B cell (primary cell): ENCODE data around the gene XYLB. TPM values are rescaled to one million over a fixed set of nuclear protein-coding genes. Genes with fewer than 3 reads are reported as not detected.
"Not testable (repeated sequence)": the region's sequence is repeated elsewhere in the genome, so short reads cannot be mapped to it uniquely, and the experiment has no call there.

Experiments
- ATAC-seq: fragments of 200-7000 bp; cut with Tn5 transposase; one replicate; pipeline ENCODE4 v1.10.0; 2021; ENCODE audit warnings: low read depth, mild to moderate bottlenecking, moderate number of reproducible peaks, moderate library complexity
- CTCF ChIA-PET: fragments of 350-600 bp; sonication (Branson Sonifier 250); formaldehyde crosslinking; loops from one replicate; lab custom pipeline; 2021; ENCODE audit warnings: antibody characterized with exemption, inconsistent platforms; lab: Charles Lee
- POLR2A ChIA-PET: fragments of 350-600 bp; sonication (Branson Sonifier 250); formaldehyde crosslinking; loops from one replicate; lab custom pipeline; 2021; ENCODE audit warnings: antibody characterized with exemption; lab: Charles Lee
- DNase-seq: peaks from one replicate; pipeline ENCODE4 v3.0.0; 2013
- H2AFZ ChIP-seq: 2 replicates; pipeline ENCODE4 v1.6.1; 2012; ENCODE audit warnings: mild to moderate bottlenecking, low read depth, low read length; ENCODE audit not compliant: insufficient read depth, poor library complexity, severe bottlenecking
- H3K27ac ChIP-seq, 2 donors: 1 replicate in 1 of 2; 2 replicates in 1 of 2; pipeline ENCODE4 v1.5.1; 2012 to 2013; ENCODE audit warnings: low read length in 2 of 2, mild to moderate bottlenecking in 2 of 2, moderate library complexity in 1 of 2
- H3K27me3 ChIP-seq, 4 experiments: fragments of 200-600 bp in 1 of 4; sonication (generic) in 1 of 4; replicated peaks in 1 of 4; 1 replicate in 2 of 4; 2 replicates in 2 of 4; pipeline versions ENCODE4 v1.6.1 to v1.7.0; 2013 to 2016; ENCODE audit warnings: low read length in 3 of 4, mild to moderate bottlenecking in 2 of 4, mixed read lengths in 1 of 4, moderate library complexity in 1 of 4; ENCODE audit not compliant: insufficient read depth in 4 of 4, control insufficient read depth in 3 of 4; ENCODE audit errors: control extremely low read depth in 1 of 4
- H3K36me3 ChIP-seq, 2 experiments: replicated peaks in 1 of 2; 1 replicate in 1 of 2; 2 replicates in 1 of 2; pipeline versions ENCODE4 v1.6.1 to v1.7.1; 2013; ENCODE audit warnings: low read length in 1 of 2; ENCODE audit not compliant: insufficient read depth in 2 of 2, control insufficient read depth in 1 of 2; ENCODE audit errors: control extremely low read depth in 1 of 2, extremely low read depth in 1 of 2
- H3K4me1 ChIP-seq, 2 donors: fragments of 200-600 bp in 1 of 2; sonication (generic) in 1 of 2; 1 replicate in 1 of 2; 2 replicates in 1 of 2; pipeline versions ENCODE4 v1.5.1 to v1.6.1; 2013 to 2017; ENCODE audit warnings: low read length in 2 of 2; ENCODE audit not compliant: control insufficient read depth in 2 of 2, insufficient read depth in 2 of 2
- H3K4me2 ChIP-seq: replicated peaks from 2 replicates; pipeline ENCODE3; 2012; ENCODE audit warnings: mild to moderate bottlenecking, low read depth, low read length; ENCODE audit not compliant: poor library complexity, severe bottlenecking
- H3K4me3 ChIP-seq, 5 experiments: fragments of 200-600 bp in 1 of 5; sonication (generic) in 1 of 5; 1 replicate in 3 of 5; 2 replicates in 2 of 5; pipeline versions ENCODE4 v1.5.1 to v1.7.0; 2011 to 2016; ENCODE audit warnings: low read length in 4 of 5, mild to moderate bottlenecking in 4 of 5, low read depth in 2 of 5, control low read depth in 1 of 5, moderate library complexity in 1 of 5; ENCODE audit not compliant: insufficient read depth in 1 of 5; ENCODE audit errors: control extremely low read depth in 1 of 5, extremely low read depth in 1 of 5
- H3K79me2 ChIP-seq: fragments of 200-600 bp; sonication (generic); one replicate; pipeline ENCODE4 v1.6.0; 2016; ENCODE audit warnings: low read length; ENCODE audit not compliant: control insufficient read depth, insufficient read depth
- H3K9ac ChIP-seq: fragments of 200-600 bp; sonication (generic); 2 replicates; pipeline ENCODE4 v1.6.1; 2017; ENCODE audit warnings: mild to moderate bottlenecking, low read length, moderate library complexity
- H3K9me3 ChIP-seq, 3 donors: one replicate each; pipeline versions ENCODE4 v1.6.1 to v1.7.1; 2013; ENCODE audit warnings: low read length in 2 of 3; ENCODE audit not compliant: control insufficient read depth in 2 of 3, insufficient read depth in 1 of 3; ENCODE audit errors: control extremely low read depth in 1 of 3
- H4K20me1 ChIP-seq: 2 replicates; pipeline ENCODE4 v1.6.0; 2012; ENCODE audit warnings: mild to moderate bottlenecking, low read length; ENCODE audit not compliant: insufficient read depth, control insufficient read depth, poor library complexity, severe bottlenecking
- H3K27ac Mint-ChIP-seq: one replicate; pipeline ENCODE4 v1.8.0; 2021; ENCODE audit warnings: mixed read lengths
- H3K27me3 Mint-ChIP-seq: one replicate; pipeline ENCODE4 v1.8.0; 2021; ENCODE audit warnings: mixed read lengths
- H3K4me1 Mint-ChIP-seq: one replicate; pipeline ENCODE4 v1.8.0; 2021; ENCODE audit warnings: mixed read lengths
- H3K4me3 Mint-ChIP-seq: one replicate; pipeline ENCODE4 v1.8.0; 2021; ENCODE audit warnings: mixed read lengths
- H3K9me3 Mint-ChIP-seq: one replicate; pipeline ENCODE4 v1.8.0; 2022; ENCODE audit warnings: mixed read lengths; ENCODE audit not compliant: insufficient read depth
- CTCF ChIP-seq: fragments of 200-600 bp; IDR thresholded peaks from one replicate; pipeline ENCODE4 v1.8.0; 2022; ENCODE audit warnings: antibody characterized with exemption, mild to moderate bottlenecking
- EZH2 ChIP-seq: IDR thresholded peaks from 2 replicates; pipeline ENCODE4 v1.6.1; 2012; ENCODE audit warnings: borderline replicate concordance, low read depth, mild to moderate bottlenecking, moderate library complexity, low read length; ENCODE audit not compliant: insufficient read depth, poor library complexity, severe bottlenecking
- WGBS: methylation state at CpG from one replicate; pipeline ENCODE4 v1.1.5; 2013; ENCODE audit warnings: missing lambda C conversion rate; ENCODE audit not compliant: insufficient coverage; 5-methylcytosine and 5-hydroxymethylcytosine counted together
- intact Hi-C: fragments of 100-400 bp; cut with micrococcal nuclease; formaldehyde crosslinking; loops from one replicate; pipeline ENCODE4 v1.10.0; 2022
- polyA minus RNA-seq: library from RNA; depleted of rRNA, polyadenylated mRNA; stranded (reverse); fragments of >200 nt; gene quantifications from 2 replicates; pipeline ENCODE4 v1.2.3, GENCODE V29; 2012
- polyA plus RNA-seq: library from polyadenylated mRNA; depleted of rRNA; stranded (reverse); fragments of >200 nt; gene quantifications from 2 replicates; pipeline ENCODE4 v1.2.3, GENCODE V29; 2012
- total RNA-seq, 2 donors: library from RNA; stranded (reverse); fragments of 120-200 nt in 1 of 2; gene quantifications; 1 replicate in 1 of 2; 2 replicates in 1 of 2; pipeline versions ENCODE4 v1.2.3 to v1.2.4, GENCODE V29; 2013 to 2022

XYLB gene
- 0.63 and 0.71 TPM in 2 replicates for total RNA-seq
- total RNA-seq (2013), result 0.33 TPM
- 0.06 and 0.19 TPM in 2 replicates for polyA plus RNA-seq
- 0.21 TPM in 1 of 2 replicates, not detected in the other for polyA minus RNA-seq

GRCh38 chr3:38346587-38347410 is at the start of gene XYLB:
TSS of gene XYLB (plus strand) at chr3:38346785. CDS start at chr3:38346869, 84 bp downstream.
- peak within 1 kb of the TSS; percentile 80 for H3K4me2 ChIP-seq
- peak; percentile 79 for DNase-seq
- WGBS, result 2% methylated on average over 85 of the region's 85 CpGs
- no peak within 1 kb of the TSS for H3K27ac ChIP-seq
- H3K27me3 Mint-ChIP-seq, result peaks cover 2% of the 10 kb centered on the region
- H3K4me3 Mint-ChIP-seq, result peak within 1 kb of the TSS; percentile 88
- peak within 1 kb of the TSS; percentile 41 for H3K27ac Mint-ChIP-seq
- H3K9me3 ChIP-seq, result peaks cover 0 to 5% (median 0%) of the 10 kb centered on the region in 3 donors
- H4K20me1 ChIP-seq, result no peaks in the 10 kb centered on the region
- H3K36me3 ChIP-seq, result no peaks in the 10 kb centered on the region
- intact Hi-C loops, result loop anchor here (2.0 to 10.0 kb wide), 5 partner anchors 108 to 228 kb away; partner anchors contain the start of genes ACAA1, ACVR2B, MYD88 and OXSR1
- H2AFZ ChIP-seq, result peak within 1 kb of the TSS; percentile 82
- H3K79me2 ChIP-seq, result no peaks in the 10 kb centered on the region
- POLR2A ChIA-PET, result no interaction called here
- ATAC-seq, result peak; percentile 98
- H3K4me1 Mint-ChIP-seq, result peaks cover 5% of the 10 kb centered on the region
- no peaks in the 10 kb centered on the region for H3K9me3 Mint-ChIP-seq
- CTCF ChIA-PET, result interaction anchor here (0.6 to 3.8 kb wide), 15 partner anchors 8 to 372 kb away, joined by 3 to 34 read pairs (median 3); no protein-coding TSS in a partner anchor
- peak within 1 kb of the TSS; percentile 62 for H3K9ac ChIP-seq
- peaks cover 0 to 10% of the 10 kb centered on the region in 2 donors for H3K4me1 ChIP-seq
- H3K4me3 ChIP-seq, result peak within 1 kb of the TSS in 4 of 5 experiments; percentile 30 to 68 (median 60)
- TF ChIP-seq EZH2 (no peak), CTCF (peak; percentile 69)
- H3K27me3 ChIP-seq, result no peaks in the 10 kb centered on the region

GRCh38 chr3:38297053-38297452 is 49.5 kb upstream of the XYLB start:
- CTCF ChIA-PET, result interaction anchor here (1.1 to 4.1 kb wide), 4 partner anchors 132 to 323 kb away, joined by 3 to 55 read pairs (median 12); partner anchors contain the start of gene OXSR1
- H3K9me3 Mint-ChIP-seq, H3K36me3 ChIP-seq, H3K4me1 Mint-ChIP-seq, H3K27ac Mint-ChIP-seq, H3K9ac ChIP-seq, H3K4me2 ChIP-seq, H3K4me3 Mint-ChIP-seq, H3K4me3 ChIP-seq, DNase-seq, H4K20me1 ChIP-seq, intact Hi-C loops, H3K9me3 ChIP-seq, H3K27ac ChIP-seq, H3K27me3 ChIP-seq, POLR2A ChIA-PET, ATAC-seq, H3K79me2 ChIP-seq, H2AFZ ChIP-seq, H3K4me1 ChIP-seq: not testable (repeated sequence)
- H3K27me3 Mint-ChIP-seq, result peaks cover 16% of the 10 kb centered on the region
- no CpG with 5 or more reads among the region's 4 CpGs for WGBS
